IPS-20b (cell line): ENCODE measurements around the gene MESP2.
A peak's percentile ranks its signal among the peaks of the same experiment; 100 is the strongest.

Experiments used
- H3K27ac ChIP-seq: one replicate; pipeline ENCODE4 v1.5.1; 2013; ENCODE audit warnings: low read length
- H3K27me3 ChIP-seq: 2 replicates; pipeline ENCODE4 v1.6.1; 2013; ENCODE audit warnings: mild to moderate bottlenecking, low read length, inconsistent platforms; ENCODE audit not compliant: insufficient read depth
- H3K36me3 ChIP-seq: 2 replicates; pipeline ENCODE4 v1.6.1; 2013; ENCODE audit warnings: low read depth, mild to moderate bottlenecking, inconsistent platforms, low read length, moderate library complexity; ENCODE audit not compliant: insufficient read depth
- H3K4me1 ChIP-seq: 2 replicates; pipeline ENCODE4 v1.6.1; 2013; ENCODE audit warnings: mild to moderate bottlenecking, control low read depth, inconsistent platforms, low read length, moderate library complexity; ENCODE audit not compliant: insufficient read depth
- H3K4me3 ChIP-seq: 2 replicates; pipeline ENCODE4 v1.5.1; 2013; ENCODE audit warnings: mild to moderate bottlenecking, low read length, inconsistent platforms
- H3K9ac ChIP-seq: 2 replicates; pipeline ENCODE4 v1.6.1; 2013; ENCODE audit warnings: low read depth, mild to moderate bottlenecking, inconsistent platforms, low read length, moderate library complexity
- H3K9me3 ChIP-seq: 2 replicates; pipeline ENCODE4 v1.6.1; 2013; ENCODE audit warnings: mild to moderate bottlenecking, low read depth, low read length, inconsistent platforms; ENCODE audit not compliant: insufficient read depth

Gene MESP2

DNA sequence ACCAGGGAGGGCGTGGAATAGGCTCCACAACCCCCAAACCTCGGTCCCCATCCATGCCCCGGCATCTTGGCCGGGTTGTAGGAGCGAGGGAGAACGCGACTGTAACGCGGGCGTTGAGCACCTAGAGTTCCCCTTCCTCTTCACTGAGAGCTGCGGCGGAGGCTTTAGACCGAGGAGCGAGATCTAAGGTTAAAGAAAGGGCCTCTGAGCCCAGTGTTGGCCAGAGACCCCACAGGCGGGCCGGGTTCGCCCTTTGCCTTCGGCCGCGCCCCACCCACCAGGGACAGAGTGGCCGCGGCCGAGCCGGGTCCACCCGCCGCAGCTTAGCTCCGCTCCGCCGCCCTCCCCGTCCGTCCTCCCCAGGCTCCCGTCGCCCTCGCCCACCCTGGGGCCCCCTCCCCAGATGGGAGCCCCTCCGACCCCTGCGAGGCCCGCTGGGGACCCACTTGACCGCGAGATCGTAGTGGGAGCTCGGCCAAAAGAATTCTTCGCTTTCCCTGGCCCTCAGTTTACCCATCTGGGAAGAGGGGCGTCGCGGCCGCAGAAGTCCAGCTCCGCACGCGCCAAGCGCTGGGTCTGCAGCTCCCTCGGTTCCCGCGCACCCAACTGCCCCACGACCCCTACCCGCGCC, 38.1 kb downstream of the MESP2 start:
- no peaks in the 10 kb centered on the region for H3K9me3 ChIP-seq
- H3K27ac ChIP-seq = no peak overlapping the region
- H3K4me1 ChIP-seq = no peaks in the 10 kb centered on the region
- peak overlapping the region; percentile 39; the same call in 1 of the 2 replicates for H3K4me3 ChIP-seq
- peaks cover 58% of the 10 kb centered on the region for H3K27me3 ChIP-seq
- H3K36me3 ChIP-seq = no peaks in the 10 kb centered on the region
- H3K9ac ChIP-seq = no peak overlapping the region

- Histone ChIP-seq H3K36me3 (no peaks in the 10 kb centered on the region), H3K9me3 (no peaks in the 10 kb centered on the region), H3K27me3 (peaks cover 58% of the 10 kb centered on the region), H3K4me3 (no peak overlapping the region), H3K9ac (no peak overlapping the region), H3K4me1 (no peaks in the 10 kb centered on the region), H3K27ac (no peak overlapping the region)
These were observed 39.6 kb downstream of the MESP2 start for GRCh38 chr15:89815769-89816168.

GRCh38 chr15:89817701-89818280, 41.7 kb downstream of the MESP2 start:
- H3K27ac ChIP-seq = no peak overlapping the region
- no peak overlapping the region for H3K9ac ChIP-seq
- no peak overlapping the region for H3K4me3 ChIP-seq
- no peaks in the 10 kb centered on the region for H3K9me3 ChIP-seq
- no peaks in the 10 kb centered on the region for H3K36me3 ChIP-seq
- peaks cover 52% of the 10 kb centered on the region for H3K27me3 ChIP-seq
- no peaks in the 10 kb centered on the region for H3K4me1 ChIP-seq

DNA sequence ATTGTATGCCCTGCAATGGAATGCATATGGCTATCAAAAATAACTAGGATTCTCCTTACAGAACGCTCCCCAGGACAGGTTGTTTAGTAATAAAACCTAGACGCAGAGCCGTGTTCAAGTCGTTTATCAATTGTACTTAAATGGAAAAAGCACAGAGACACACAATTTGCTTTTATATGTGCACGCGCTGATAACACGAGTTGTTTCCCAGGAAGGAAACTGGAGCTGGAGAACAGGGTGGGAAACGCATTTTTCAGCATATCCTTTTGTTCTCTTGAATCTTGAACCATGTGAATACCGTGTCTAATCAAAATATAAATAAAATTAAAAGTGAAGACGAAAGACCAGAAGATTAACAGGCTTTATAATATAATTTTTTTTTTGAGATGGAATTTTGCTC, 42.2 kb downstream of the MESP2 start:
- Histone ChIP-seq H3K4me1 (no peaks in the 10 kb centered on the region), H3K4me3 (no peak overlapping the region), H3K9me3 (no peaks in the 10 kb centered on the region), H3K27ac (no peak overlapping the region), H3K27me3 (peaks cover 47% of the 10 kb centered on the region), H3K9ac (no peak overlapping the region), H3K36me3 (no peaks in the 10 kb centered on the region)

DNA sequence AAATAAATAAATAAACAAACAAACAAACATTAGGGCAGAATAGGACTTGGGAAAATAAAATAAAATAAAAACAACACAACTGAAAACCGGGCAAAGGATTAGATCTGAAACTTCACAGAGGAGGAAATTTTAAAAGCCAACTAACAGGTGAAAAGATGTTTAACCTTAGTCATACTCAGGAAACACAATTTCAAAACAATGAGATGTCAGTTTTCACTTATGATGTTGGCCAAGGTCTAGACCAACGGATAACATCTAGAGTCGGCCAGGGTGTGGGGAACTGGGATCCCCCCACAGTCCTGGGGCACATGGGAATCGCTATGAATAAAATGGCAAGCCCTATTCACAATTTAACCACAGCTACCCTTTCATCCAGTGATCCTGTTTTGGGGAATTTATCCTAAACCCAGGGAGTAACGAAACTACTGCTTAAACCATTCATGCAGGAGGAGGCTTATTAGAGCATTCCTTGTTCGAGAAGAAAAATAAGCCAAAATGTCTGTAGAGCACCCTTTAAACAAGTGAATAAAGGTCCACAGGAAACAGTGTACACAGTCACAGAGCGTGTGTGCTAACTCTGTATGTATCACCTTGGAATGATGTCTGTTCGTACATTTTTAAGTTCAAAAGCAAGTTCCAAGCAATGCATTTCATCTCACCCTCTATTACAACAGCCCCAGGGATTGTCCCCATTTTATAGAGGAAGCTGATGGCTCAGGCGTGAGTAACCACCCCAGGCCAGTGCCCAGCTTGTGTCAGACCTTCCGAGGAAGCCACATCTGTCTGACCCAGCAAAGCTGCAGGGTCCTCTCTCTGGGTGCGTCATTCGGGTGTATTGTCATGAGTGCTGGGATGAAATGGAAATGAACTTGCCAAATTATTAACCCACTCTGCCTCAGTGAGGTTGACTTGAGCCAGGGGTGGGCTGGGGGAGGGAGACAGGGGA, 44.8 kb downstream of the MESP2 start:
- H3K36me3 ChIP-seq = no peaks in the 10 kb centered on the region
- H3K27ac ChIP-seq = no peak overlapping the region
- H3K9me3 ChIP-seq = no peaks in the 10 kb centered on the region
- no peaks in the 10 kb centered on the region for H3K4me1 ChIP-seq
- H3K9ac ChIP-seq = no peak overlapping the region
- H3K4me3 ChIP-seq = no peak overlapping the region
- H3K27me3 ChIP-seq = peaks cover 21% of the 10 kb centered on the region

DNA sequence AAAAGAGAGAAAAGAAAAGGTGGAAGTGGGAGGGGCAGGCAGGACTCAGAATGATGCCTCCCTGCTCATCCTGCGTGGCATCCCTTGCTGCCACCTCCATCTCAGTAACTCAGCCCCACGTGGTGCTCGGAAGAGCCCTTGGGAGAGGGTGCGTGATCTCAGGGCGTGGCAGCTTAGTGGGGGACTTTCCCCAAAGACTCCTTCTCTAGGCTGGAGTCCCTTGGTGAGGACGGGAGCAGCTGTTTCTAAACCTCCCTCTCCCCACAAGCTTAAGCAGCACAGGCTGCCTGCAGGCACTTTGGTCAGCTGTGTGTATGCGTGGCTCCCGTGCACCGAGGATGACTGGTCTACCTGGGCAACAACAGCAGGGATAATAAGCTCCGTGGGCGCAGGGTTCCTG, 45.9 kb downstream of the MESP2 start:
- Histone ChIP-seq H3K27me3 (peaks cover 10% of the 10 kb centered on the region), H3K9ac (no peak overlapping the region), H3K4me3 (no peak overlapping the region), H3K36me3 (no peaks in the 10 kb centered on the region), H3K27ac (no peak overlapping the region), H3K4me1 (no peaks in the 10 kb centered on the region), H3K9me3 (no peaks in the 10 kb centered on the region)

DNA sequence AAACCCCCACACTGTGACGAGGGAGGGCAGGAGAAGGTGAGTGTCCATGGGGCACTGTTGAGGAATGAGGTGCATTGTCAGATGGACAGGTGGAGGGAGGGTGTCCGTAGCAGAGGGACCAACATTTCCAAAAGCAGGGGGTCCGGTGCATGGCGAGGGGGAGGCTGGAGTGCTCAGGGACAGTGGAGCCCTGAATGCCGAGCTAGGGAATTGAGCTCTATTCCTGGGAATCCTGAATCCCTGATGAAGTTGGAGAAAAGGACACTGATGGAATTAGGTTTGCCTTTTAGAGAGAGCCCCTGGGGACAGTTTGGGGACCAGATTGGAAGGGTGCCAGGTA, 46.4 kb downstream of the MESP2 start:
- H3K4me3 ChIP-seq = no peak overlapping the region

GRCh38 chr15:89822951-89823711, 47.0 kb downstream of the MESP2 start:
- no peaks in the 10 kb centered on the region for H3K4me1 ChIP-seq
- peaks cover 2% of the 10 kb centered on the region for H3K27me3 ChIP-seq
- no peak overlapping the region for H3K4me3 ChIP-seq
- H3K36me3 ChIP-seq = no peaks in the 10 kb centered on the region
- H3K27ac ChIP-seq = no peak overlapping the region
- no peak overlapping the region for H3K9ac ChIP-seq
- H3K9me3 ChIP-seq = no peaks in the 10 kb centered on the region

More for the DNA sequence above, 46.4 kb downstream of the MESP2 start:
- Histone ChIP-seq H3K9me3 (no peaks in the 10 kb centered on the region), H3K27me3 (peaks cover 8% of the 10 kb centered on the region), H3K9ac (no peak overlapping the region), H3K36me3 (no peaks in the 10 kb centered on the region), H3K4me1 (no peaks in the 10 kb centered on the region), H3K27ac (no peak overlapping the region)

GRCh38 chr15:89823836-89824606, 47.9 kb downstream of the MESP2 start:
- Histone ChIP-seq H3K4me1 (no peaks in the 10 kb centered on the region), H3K27me3 (no peaks in the 10 kb centered on the region), H3K4me3 (no peak overlapping the region), H3K36me3 (no peaks in the 10 kb centered on the region), H3K9ac (no peak overlapping the region), H3K9me3 (no peaks in the 10 kb centered on the region), H3K27ac (no peak overlapping the region)

DNA sequence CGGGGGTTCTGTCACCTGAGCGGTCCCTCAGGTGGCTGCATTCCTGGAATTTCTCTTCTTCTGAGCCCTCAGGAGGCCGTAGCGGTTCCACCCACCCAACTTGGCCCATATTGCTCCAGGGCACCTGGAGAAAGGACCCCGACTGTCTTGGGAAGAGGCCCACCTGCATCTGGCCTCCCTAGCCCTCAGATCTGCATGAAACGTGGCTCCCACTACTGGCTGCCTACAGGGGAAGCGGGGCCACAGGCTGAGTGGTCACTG, 48.4 kb downstream of the MESP2 start:
- Histone ChIP-seq H3K9ac (no peak overlapping the region), H3K27ac (no peak overlapping the region), H3K9me3 (no peaks in the 10 kb centered on the region), H3K4me1 (no peaks in the 10 kb centered on the region), H3K4me3 (no peak overlapping the region), H3K36me3 (no peaks in the 10 kb centered on the region), H3K27me3 (no peaks in the 10 kb centered on the region)

- Histone ChIP-seq H3K27ac (no peak overlapping the region), H3K9me3 (no peaks in the 10 kb centered on the region), H3K9ac (no peak overlapping the region), H3K36me3 (no peaks in the 10 kb centered on the region), H3K4me1 (no peaks in the 10 kb centered on the region), H3K27me3 (no peaks in the 10 kb centered on the region), H3K4me3 (no peak overlapping the region)
These were observed 49.3 kb downstream of the MESP2 start for GRCh38 chr15:89825271-89825940.
